ENCODE results near the gene SLC6A9.

The SLC6A9 gene

DNA sequence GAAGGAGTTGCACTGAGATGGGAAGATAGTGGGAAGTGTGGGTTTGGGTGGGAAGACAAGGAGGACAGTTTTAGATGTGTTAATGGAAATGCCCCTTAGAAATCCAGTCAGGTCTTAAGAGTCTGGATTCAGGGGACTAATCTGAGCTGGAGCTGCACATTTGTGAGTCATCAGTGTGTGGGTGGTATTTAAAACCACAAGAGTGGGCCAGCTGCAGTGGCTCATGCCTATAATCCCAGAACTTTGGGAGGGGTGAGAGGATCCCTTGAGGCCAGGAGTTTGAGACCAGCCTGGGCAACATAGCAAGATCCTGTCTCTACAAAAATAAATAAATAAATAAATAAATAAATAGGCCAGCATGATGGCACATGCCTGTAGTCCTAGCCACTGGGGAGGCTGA, 40.9 kb upstream of the SLC6A9 start:
- TF ChIP-seq YY1 (IDR thresholded peaks at IDR 0.05; ENCODE audit: low read depth) (no peak), TAF1 (IDR thresholded peaks at IDR 0.05; ENCODE audit: low read depth) (no peak)
- TF ChIP-seq, protein P1, sequence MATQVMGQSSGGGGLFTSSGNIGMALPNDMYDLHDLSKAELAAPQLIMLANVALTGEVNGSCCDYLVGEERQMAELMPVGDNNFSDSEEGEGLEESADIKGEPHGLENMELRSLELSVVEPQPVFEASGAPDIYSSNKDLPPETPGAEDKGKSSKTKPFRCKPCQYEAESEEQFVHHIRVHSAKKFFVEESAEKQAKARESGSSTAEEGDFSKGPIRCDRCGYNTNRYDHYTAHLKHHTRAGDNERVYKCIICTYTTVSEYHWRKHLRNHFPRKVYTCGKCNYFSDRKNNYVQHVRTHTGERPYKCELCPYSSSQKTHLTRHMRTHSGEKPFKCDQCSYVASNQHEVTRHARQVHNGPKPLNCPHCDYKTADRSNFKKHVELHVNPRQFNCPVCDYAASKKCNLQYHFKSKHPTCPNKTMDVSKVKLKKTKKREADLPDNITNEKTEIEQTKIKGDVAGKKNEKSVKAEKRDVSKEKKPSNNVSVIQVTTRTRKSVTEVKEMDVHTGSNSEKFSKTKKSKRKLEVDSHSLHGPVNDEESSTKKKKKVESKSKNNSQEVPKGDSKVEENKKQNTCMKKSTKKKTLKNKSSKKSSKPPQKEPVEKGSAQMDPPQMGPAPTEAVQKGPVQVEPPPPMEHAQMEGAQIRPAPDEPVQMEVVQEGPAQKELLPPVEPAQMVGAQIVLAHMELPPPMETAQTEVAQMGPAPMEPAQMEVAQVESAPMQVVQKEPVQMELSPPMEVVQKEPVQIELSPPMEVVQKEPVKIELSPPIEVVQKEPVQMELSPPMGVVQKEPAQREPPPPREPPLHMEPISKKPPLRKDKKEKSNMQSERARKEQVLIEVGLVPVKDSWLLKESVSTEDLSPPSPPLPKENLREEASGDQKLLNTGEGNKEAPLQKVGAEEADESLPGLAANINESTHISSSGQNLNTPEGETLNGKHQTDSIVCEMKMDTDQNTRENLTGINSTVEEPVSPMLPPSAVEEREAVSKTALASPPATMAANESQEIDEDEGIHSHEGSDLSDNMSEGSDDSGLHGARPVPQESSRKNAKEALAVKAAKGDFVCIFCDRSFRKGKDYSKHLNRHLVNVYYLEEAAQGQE (IDR thresholded peaks at IDR 0.05; ENCODE audit: low read depth) = no peak

DNA sequence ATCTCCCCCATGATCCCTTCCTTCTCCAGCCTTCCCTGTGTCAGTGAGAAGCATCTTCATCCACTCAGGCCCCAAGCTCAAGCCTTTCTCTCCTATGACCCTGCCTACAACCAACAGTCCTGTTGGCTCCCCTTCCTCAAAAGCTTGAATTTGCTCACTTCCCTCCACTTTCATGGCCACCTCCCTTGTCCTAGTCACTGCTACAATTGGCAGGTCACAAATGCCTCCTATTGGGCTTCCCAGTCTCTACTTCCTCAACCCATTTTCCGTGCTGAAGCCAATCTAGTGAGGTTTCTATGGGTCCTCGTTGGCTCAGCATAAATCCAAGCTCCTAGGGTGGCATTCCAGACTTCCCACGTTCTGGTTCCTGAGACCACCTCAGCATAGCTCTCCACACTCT, 40.2 kb upstream of the SLC6A9 start:
- TF ChIP-seq, protein P2, sequence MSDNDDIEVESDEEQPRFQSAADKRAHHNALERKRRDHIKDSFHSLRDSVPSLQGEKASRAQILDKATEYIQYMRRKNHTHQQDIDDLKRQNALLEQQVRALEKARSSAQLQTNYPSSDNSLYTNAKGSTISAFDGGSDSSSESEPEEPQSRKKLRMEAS (IDR thresholded peaks at IDR 0.05) = no peak
- TF ChIP-seq, protein P1 (IDR thresholded peaks at IDR 0.05; ENCODE audit: low read depth) = no peak
- TF ChIP-seq TCF12 (IDR thresholded peaks at IDR 0.05; ENCODE audit: low read depth) (no peak), EP300 (IDR thresholded peaks at IDR 0.05; ENCODE audit: borderline replicate concordance) (no peak), YY1 (IDR thresholded peaks at IDR 0.05; ENCODE audit: low read depth) (no peak), FOXM1 (IDR thresholded peaks at IDR 0.05; ENCODE audit: borderline replicate concordance, low read depth) (no peak), ZBTB7A (IDR thresholded peaks at IDR 0.05; ENCODE audit: low read depth) (no peak)

DNA sequence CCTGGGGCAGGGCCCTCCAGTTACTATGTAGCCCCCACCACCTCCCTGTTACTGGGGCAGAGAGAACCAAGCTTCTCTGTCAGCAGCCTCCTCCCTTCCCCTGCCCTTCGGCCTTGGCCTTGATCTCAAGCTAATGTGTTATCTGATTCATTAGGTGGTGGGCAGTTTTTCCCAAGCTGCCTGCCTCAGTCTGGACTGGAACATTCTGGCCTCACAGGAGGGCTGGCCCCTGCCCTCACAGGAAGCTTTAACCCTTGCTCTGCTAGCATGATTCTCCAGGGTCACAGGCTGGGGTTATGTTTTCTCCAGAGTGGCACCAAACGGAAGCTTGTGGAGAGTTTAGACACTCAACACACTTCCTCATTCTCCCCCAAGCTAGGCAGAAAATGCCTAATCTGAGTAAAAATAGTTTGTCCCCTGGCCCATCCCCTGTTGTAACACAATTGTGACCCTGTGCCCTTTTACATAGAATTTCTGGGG, 37.2 kb upstream of the SLC6A9 start:
- TF ChIP-seq CREB1 (IDR thresholded peaks at IDR 0.05; ENCODE audit: low read depth) (no peak), CEBPB (IDR thresholded peaks at IDR 0.05) (no peak), EGR1 (IDR thresholded peaks at IDR 0.05) (no peak), YY1 (IDR thresholded peaks at IDR 0.05; ENCODE audit: low read depth) (no peak), NFIC (IDR thresholded peaks at IDR 0.05) (no peak), TCF12 (IDR thresholded peaks at IDR 0.05; ENCODE audit: low read depth) (no peak), TEAD4 (IDR thresholded peaks at IDR 0.05) (no peak), ZBTB7A (IDR thresholded peaks at IDR 0.05; ENCODE audit: low read depth) (no peak), RAD21 (IDR thresholded peaks at IDR 0.05; ENCODE audit: low read depth) (no peak), EP300 (IDR thresholded peaks at IDR 0.05; ENCODE audit: borderline replicate concordance) (no peak), TAF1 (IDR thresholded peaks at IDR 0.05; ENCODE audit: low read depth) (no peak), FOXM1 (IDR thresholded peaks at IDR 0.05; ENCODE audit: borderline replicate concordance, low read depth) (no peak)
- TF ChIP-seq, protein P2 (IDR thresholded peaks at IDR 0.05) = no peak
- TF ChIP-seq, protein P3, sequence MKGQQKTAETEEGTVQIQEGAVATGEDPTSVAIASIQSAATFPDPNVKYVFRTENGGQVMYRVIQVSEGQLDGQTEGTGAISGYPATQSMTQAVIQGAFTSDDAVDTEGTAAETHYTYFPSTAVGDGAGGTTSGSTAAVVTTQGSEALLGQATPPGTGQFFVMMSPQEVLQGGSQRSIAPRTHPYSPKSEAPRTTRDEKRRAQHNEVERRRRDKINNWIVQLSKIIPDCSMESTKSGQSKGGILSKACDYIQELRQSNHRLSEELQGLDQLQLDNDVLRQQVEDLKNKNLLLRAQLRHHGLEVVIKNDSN (IDR thresholded peaks at IDR 0.05) = no peak
- TF ChIP-seq, protein P1 (IDR thresholded peaks at IDR 0.05; ENCODE audit: low read depth) = no peak

DNA sequence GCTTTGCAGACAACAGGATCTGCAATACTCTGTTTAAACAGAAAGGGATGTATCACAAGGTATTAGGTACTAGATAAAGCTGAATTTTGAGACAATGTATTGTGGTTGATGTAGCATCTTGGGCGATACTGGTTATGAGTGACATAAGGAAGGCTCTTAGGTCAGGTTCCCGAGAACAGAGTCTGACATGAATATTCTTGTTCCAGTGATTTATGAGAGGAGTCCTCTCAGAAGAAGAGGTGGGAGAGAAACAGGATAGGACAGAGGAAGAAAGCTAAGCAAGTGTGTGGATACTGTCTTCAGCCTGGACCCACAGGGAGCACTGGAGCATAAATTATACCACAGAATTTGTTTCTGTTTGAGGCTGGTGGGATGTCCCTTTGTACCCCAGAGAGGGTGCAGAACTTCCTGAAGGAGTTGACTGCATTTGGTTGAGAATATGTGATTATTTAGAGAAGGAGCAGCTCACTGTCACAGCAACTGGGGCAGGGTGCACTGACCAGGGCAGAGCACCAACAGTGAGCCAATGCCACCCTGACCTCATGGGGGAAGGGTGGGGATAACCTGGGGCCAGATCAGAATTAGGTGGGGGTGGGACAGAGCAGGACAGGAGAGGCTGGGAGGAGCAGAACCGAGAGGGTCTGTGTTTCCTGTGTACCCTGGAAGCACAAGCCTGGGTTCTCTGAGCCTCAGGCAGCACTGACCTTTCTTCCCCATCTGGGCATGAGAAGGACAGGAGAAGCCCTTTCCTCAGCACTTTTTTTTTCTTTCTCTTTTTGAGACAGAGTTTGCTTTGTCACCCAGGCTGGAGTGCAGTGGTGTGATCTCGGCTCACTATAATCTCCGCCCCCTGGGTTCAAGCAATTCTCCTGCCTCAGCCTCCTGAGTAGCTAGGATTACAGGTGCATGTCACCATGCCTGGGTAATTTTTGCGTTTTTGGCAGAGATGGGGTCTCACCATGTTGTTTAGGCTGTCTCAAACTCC, 36.3 kb upstream of the SLC6A9 start:
- TF ChIP-seq, protein P3 (IDR thresholded peaks at IDR 0.05) = no peak
